Adrenal gland (tissue), 5 donors: Measurements from ENCODE around the gene KLF12.

Experiments used
- CTCF ChIP-seq, 6 experiments: fragments of 450-650 bp in 4 of 6; fragments of 200-600 bp in 2 of 6; sonication (generic) in 1 of 6; IDR thresholded peaks; 1 replicate in 5 of 6; 2 replicates in 1 of 6; pipeline versions ENCODE4 v1.5.1 to v1.8.0; 2016 to 2021; ENCODE audit warnings: antibody characterized with exemption in 6 of 6, mild to moderate bottlenecking in 2 of 6, moderate library complexity in 1 of 6
- POLR2A ChIP-seq, 2 donors: fragments of 450-650 bp; IDR thresholded peaks; one replicate each; pipeline ENCODE4 v1.6.1; 2017; ENCODE audit warnings: antibody characterized with exemption in 2 of 2, mild to moderate bottlenecking in 2 of 2, moderate library complexity in 1 of 2
- donor health status: DM: no; HTN: no; CAD: no.

GRCh38 chr13:74145249-74145975 lies 11.2 kb upstream of the KLF12 start:
- no peak for TF ChIP-seq CTCF (IDR thresholded peaks at IDR 0.05)
- no peak for TF ChIP-seq POLR2A (IDR thresholded peaks at IDR 0.05)
